CMK (cell line): ENCODE results near the gene CERS4.
A peak's percentile ranks its signal among the peaks of the same experiment; 100 is the strongest.
"Not testable (repeated sequence)": the region's sequence is repeated elsewhere in the genome, so short reads cannot be mapped to it uniquely, and the experiment has no call there.

Source experiments
- DNase-seq: peaks from one replicate; pipeline ENCODE4 v3.0.0-alpha.2; 2010; ENCODE audit warnings: low read depth

CERS4 gene

DNA sequence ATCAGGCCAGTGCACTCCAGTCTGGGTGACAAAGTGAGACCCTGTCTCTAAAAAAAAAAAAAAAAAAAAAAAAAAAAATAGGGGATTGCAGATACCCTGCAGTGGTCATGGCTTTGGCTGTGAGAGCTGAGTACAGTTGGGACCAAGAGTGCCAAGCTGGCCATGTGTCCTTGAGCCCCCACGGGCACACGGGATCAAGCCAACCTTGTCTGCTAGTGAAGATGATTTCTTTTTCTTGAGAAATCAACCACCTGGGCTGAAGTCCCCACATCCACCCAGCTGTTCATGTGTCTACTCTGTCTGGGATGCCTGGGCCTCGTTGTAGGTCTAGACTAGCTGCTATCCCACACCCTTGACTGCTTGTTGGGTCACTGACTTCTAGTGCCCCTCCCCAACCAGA, 34.0 kb downstream of the CERS4 start:
- no peak for DNase-seq

DNA sequence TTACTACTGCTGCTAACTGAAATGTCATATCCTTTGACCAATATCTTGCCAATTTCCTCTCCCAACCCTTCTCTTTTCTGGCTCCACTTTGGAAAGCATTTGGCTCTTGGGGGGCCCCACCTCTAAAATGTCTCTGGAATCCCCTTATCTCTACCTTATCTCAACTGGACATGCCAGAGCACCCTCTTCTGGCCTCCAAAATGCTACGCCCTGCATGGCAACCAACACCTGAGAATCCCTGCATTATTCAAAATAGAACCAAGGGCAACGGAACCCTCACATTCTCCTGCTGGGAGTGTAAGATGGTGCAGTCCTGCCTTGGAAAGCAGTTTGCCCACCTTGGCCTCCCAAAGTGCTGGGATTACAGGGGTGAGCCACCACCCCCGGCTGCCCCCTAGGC, 35.3 kb downstream of the CERS4 start:
- DNase-seq, result no peak

DNA sequence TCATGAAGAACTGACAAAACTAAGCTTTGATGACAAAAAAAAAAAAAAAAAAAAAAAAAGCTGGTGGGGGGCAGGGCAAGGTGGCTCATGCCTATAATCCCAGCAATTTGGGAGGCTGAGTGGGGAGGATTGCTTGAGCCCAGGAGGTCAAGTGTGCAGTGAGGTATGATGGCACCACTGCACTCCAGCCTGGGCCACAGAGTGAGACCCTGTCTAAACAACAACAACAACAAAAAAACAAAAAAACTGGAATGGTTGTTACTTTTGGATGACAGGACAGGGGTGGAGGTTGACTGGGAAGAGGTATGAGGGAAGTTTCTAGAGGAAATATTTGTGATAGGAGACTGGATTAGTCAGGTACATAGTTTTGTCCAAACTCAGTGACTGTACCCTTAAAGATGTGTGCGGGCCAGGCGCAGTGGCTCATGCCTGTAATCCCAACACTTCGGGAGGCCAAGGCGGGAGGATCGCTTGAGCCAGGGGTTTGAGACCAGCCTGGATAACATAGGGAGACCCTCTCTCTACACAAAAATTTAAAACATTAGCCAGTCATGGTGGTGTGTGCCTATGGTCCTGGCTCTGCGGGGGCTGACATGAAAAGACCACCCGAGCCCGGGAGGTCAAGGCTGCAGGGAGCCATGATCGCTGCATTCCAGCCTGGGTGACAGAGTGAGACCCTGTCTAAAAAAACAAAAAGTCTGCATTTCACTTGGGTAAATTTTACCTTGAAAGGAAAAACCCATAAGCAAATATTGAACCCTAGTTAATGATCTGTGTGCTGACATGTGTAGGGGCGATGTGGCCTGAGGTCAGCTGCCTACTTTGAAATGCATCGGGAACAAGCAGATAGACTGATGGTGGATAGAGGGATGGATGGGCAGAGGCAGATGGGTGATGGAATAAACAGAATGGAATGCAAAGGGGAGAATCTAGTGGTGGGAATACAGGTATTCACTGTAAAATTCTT, 37.0 kb downstream of the CERS4 start:
- no peak for DNase-seq

- DNase-seq, result not testable (repeated sequence)
Observed at GRCh38 chr19:8247129-8247890, 38.1 kb downstream of the CERS4 start.

DNA sequence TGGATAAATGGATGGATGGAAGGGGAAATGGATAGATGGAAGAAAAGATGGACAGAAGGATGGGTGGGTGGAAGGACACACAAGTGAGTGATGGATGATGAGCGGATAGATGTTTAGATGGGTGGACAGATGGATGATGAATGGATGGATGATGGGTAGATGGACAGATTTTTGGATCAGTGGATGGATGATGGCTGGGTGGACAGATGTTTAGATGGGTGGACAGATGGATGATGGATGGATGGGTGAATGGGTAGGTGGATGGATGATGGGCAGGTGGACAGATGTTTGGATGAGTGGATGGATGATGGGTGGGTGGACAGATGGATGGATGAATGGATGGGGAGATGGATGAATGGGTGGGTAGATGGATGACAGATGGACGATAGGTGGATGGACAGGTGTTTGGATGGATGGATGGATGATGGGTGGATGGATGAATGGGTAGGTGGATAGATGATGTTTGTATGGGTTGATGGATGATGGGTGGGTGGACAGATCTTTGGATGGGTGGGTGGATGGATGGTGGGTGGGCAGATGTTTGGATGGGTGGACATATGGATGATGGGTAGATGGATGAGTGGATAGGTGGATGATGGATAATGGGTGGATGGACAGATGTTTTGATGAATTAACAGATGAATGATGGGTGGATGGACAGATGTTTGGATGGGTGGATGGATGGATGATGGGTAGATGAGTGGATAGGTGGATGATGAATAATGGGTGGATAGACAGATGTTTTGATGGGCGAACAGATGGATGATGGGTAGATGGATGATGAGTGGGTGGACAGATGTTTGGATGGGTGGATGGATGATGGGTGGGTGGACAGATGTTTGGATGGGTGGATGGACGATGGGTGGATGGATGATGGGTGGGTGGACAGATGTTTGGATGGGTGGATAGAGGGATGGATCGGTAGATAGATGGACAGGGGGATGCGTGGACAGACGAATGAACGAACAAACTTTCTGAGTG, 39.5 kb downstream of the CERS4 start:
- no peak for DNase-seq

DNA sequence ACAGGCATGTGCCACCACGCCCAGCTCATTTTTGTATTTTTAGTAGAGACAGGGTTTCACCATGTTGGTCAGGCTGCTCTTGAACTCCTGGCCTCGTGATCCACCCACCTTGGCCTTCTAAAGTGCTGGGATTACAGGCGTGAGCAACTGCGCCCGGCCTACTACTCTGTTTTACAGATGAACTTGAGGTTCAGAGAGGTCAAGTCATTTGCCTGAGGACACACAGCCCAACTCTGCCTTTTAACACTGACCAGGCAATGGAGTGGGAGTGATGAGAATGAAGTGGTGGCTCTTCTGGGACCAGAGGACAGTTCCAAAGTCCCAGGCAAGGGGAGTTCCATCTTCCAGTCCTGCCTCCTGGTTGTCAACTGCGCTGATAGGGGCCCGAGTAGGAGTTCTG, 41.4 kb downstream of the CERS4 start:
- no peak for DNase-seq

- DNase-seq, result no peak
Observed at GRCh38 chr19:8251025-8251472, 41.9 kb downstream of the CERS4 start.

DNA sequence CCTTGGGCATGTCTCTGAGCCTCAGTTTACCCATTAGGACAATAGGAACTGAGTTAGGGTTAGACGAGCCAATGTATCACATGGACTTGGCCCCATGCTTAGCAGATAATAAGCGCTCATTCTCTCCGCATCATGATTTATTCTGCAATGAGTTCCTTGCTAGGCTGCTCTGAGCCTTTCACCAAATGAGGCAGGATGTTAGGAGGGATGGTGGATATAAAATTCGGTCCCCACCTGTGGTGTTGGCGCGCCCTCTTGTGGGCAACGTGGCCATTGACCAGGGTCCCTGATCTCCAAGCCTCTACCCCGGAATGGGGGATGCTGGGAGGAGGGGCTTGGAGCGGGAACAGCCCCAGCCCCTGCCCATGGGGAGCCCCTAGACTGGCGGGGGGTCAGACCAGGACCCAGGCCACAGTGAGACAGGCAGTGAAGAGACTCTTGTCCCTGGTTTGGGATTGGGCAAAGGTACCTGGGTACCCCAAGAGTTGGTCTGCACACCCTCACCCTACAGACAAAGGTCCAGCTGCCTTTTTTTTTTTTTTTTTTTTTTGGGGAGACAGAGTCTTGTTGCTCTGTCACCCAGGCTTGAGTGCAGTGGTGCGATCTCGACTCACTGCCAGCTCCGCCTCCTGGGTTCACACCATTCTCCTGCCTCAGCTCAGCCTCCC, 43.9 kb downstream of the CERS4 start:
- DNase-seq, result peak; percentile 49

DNA sequence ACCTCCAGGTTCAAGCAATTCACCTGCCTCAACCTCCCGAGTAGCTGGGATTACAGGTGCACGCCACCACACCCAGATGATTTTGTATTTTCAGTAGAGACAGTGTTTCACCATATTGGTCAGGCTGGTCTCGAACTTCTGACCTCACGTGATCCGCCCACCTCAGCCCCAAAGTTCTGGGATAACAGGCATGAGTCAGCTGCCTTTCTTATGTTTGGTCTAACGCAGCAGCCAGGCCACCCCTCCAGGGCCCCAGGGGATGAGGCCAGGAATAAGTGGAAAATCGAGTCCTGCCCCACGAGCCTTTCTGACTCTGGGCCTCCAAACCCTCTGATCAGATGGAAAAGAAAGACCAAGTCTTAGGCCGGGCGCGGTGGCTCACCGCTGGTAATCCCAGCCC, 44.5 kb downstream of the CERS4 start:
- DNase-seq, result no peak

DNA sequence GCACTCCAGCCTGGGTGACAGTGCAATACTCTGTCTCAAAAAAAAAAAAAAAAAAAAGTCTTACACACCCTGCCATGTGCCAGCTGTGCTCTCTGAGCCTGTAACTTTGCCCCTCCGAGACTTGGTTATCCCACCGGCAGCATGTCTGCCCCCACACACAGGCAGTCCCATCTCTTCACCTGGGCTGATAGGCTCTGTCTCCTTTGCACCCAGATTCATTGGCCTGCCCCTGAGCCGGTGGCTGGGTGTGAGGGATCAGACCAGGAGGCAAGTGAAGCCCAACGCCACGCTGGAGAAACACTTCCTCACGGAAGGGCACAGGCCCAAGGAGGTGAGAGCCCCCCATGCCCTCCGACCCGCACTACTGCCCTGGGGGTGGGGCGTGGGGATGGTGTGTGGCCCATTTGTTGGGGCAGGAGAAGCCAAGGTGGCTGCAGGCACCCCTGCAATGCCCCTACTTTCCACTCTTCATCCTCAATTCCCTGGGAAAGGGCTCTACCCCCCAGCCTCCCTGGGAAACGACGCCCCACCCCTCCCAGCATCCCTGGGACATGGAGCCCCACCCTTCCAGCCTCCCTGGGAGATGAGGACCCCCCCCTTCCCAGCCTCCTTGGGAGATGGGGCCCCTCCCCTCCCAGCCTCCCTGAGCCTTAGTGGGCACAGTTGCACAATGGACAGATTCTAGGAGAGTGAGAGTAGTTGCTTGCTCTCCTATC, 45.3 kb downstream of the CERS4 start:
- no peak for DNase-seq

- DNase-seq, result no peak
Observed at GRCh38 chr19:8255426-8256125, 46.4 kb downstream of the CERS4 start.

- DNase-seq, result no peak
Observed at GRCh38 chr19:8256276-8257051, 47.3 kb downstream of the CERS4 start.

GRCh38 chr19:8257052-8257443, 47.9 kb downstream of the CERS4 start:
- no peak for DNase-seq

GRCh38 chr19:8259142-8259921, 50.2 kb downstream of the CERS4 start:
- no peak for DNase-seq

DNA sequence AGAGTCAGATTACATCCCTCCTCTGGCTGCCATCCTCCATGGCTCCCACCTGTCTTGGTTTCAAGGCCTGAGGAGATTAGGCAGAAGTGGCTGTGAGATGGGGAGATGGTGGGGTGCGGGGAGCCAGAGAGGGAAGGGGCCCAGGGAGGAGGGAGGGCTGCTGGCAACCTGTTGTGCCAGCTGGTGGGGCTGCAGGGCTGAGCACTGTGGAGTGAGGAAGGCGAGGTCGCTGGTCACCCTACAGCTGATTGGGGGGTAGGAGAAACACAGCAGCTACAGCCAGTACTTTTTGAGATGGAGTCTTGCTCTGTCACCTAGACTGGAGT, 50.7 kb downstream of the CERS4 start:
- no peak for DNase-seq

DNA sequence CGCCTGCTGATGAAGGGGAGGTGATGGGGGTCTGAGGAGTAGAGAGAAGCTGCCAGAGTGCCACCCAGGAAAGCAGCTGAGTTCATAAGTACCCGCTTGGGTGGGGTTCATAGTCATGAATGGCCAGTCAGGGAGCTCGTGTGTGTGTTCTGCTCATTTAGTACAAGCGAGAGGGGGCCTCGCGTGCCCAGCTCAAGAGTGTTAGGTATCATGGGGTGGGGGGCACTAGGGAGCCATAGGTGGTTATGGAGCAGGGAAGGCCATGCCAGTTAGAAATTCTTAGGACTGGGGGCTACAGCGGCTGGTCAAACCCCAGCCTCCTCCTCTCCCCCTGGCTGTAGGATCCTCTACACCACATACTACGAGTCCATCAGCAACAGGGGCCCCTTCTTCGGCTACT, 52.2 kb downstream of the CERS4 start:
- no peak for DNase-seq

- DNase-seq, result no peak
Observed at GRCh38 chr19:8261881-8262280, 52.7 kb downstream of the CERS4 start.

DNA sequence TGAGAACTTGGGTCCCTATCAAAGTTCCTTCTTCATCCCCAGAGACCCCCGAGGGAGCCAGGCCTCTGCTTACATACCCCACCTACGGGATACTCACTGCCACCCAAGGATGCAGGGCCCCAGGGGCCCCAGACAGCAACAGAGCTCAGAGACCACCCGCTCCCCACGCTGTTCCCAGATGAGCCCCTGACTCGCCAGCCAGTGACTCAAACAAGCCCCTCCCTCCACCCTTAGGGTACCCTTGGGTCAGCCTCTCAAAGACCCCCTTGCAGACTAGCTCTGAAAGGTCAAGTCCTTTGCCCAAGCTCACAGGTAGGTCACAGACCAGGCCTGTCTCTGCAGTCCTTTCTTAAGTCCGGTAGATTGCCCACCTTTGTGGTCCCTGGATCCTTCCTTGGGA, 53.3 kb downstream of the CERS4 start:
- no peak for DNase-seq

GRCh38 chr19:8264248-8264647, 55.1 kb downstream of the CERS4 start:
- not testable (repeated sequence) for DNase-seq
